ENCODE results near the gene MNT.

The MNT gene

DNA sequence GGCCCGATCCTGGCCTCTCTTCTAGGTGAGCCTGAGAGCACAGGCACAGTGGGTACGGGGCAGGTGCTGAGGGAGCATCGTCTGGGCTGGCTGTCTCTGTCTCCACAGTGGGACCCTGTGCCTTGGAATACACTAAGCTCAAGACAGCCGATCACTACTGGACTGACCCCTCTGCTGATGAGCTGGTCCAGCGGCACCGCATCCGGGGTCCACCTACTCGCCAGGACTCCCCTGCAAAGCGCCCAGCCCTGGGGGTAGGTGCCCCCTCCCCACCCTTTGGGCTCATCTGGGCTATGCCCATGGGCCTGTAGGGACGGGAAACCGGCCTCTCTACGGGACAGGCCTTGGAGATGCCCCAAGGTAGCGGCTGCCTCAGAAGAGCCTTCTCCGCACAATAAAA is 38.0 kb downstream of the MNT start:
- no peak for DNase-seq (ENCODE audit: low read depth in 2 of 2)

DNA sequence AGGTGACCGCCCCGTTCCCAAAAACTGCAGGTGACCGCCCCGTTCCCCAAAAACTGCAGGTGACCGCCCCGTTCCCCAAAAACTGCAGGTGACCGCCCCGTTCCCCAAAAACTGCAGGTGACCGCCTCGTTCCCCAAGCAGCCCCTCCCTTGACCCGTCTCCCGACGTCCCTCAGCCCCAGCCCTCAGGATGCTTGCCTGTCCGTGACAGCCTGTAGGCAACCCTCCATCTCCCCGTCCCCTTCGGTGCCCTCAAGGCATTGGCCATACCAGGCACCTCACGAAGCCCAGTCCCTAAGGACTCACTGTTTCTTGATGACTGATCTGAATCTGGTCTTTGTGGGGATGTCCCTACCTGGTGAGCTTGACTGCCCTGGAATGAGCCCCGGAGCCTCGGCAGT is 38.4 kb downstream of the MNT start:
- no peak for DNase-seq (ENCODE audit: low read depth in 2 of 2)

DNA sequence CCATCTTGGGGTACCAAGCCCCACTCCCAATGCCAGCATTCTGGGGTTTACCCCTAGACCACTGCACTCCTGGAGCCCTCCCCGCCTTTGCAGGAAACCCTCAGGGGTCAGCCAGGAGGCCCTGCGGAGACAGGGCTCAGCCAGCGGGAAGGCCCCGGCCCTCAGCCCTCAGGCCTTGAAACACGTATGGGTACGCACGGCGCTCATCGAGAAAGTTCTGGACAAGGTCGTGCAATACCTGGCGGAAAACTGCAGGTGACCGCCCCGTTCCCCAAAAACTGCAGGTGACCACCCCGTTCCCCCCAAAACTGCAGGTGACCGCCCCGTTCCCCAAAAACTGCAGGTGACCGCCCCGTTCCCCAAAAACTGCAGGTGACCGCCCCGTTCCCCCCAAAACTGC is 38.8 kb downstream of the MNT start:
- DNase-seq (ENCODE audit: low read depth in 2 of 2): no peak

DNA sequence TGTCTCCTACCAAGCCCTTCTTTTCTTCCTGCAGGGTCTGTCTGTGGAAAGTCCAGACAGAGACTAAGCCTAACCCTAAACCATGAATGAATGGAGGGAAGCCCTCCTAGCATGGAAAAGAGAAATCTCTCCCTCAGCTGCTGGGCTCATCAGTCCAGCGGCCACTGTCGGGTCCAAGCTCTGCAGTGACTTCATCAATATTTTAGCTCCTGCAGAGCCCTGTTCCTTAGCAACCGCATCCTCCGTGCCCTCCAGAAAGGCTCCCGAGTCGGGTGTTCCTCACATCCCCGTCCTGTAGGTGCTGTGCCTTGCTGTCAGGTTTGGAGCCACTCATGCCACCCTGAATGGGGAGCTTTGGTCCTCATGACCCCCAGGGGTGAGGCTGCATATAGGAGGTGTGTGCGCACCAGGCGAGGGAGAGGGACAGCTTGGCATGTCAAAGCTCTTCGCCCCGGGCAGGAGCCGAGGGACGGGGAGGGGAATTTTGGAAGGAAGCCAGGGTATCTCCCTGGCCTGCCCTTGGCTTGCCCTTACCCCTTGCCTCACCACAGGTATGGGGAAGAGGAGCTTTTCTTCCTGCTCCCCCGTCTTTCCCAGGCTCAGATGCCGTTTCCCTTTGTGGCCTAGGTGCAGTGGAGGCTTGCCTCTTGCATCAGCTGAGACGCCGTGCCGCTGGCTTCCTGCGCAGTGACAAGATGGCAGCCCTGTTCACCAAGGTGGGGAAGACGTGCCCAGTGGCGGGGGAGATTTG is 39.7 kb downstream of the MNT start:
- no peak for DNase-seq (ENCODE audit: low read depth in 2 of 2)

DNA sequence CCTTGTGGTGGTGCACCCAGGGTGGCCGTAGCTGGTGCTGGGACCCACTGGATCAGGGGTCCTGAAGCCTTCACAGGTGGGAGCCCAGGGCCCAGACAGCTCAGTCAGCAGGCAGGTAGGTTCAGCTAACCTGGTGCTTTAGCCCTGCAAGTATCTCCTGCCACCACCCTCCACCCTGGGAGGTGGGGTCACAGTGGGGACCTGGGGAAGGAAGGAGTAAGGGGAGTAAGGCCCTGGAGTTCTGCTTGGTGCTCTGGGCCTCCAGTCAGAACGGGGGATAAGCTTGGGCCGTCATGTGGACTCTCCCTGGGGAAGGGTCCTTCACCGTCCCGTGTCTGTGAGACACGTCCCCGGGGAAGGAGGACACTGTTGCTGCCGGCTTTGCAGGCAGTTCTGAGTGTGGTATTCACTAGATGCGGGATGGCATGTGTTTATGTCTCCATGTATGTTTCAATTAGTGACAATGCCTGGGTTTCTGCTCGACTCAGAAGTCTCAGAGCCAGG is 42.9 kb downstream of the MNT start:
- no peak for DNase-seq (ENCODE audit: low read depth in 2 of 2)

DNA sequence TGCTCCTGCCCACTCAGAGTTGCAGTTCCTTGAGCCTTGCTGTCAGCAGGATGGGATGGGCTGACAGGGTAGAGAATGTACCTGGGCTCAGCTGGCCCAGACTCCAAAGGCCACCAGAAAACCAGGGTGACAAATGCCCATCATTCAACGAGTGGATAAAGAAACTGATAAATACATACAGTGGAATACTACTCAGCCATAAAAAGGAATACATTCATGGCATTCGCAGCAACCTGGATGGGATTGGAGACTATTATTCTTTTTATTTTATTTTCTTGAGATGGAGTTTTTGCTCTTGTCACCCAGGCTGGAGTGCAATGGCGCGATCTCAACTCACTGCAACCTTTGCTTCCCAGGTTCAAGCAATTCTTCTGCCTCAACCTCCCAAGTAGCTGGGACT is 43.6 kb downstream of the MNT start:
- no peak for DNase-seq (ENCODE audit: low read depth in 2 of 2)

DNA sequence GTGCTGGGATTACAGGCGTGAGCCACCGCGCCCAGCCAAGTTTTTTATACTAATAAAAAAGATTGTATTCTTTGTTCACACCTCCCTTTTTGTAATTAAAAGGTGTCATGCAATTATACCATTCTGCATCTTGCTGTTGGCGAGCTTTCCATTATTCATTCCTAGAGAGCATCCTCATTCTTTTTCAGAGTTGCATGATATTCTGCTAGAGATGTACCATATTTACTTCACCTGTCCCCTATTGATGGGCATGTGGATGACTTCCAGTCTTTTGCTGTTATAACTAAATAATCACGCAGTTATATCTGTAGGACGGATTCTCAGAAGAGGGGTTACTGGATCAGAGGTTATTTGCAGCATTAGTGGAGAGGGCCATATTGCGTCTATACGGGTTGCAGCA is 46.5 kb downstream of the MNT start:
- no peak for DNase-seq (ENCODE audit: low read depth in 2 of 2)

DNA sequence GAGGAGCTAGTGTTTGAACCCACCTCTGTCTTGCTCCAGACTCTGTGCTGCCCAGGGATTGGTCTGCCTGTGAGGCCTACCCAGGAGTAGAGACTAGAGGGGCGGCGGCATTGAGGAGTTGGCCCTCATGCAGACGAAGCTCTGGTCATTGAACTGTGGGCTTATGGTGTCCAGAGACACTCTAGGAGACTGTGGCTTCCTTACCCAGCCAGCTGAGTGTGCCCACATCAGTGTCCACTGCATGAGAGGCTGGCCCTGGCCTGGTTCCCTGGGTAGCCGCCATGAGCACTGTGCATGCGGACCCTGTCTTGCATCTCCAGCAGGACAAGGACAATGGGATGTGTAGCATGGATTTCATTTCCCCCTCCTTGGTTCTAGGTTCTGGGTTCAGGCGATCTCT is 49.6 kb downstream of the MNT start:
- no peak for DNase-seq (ENCODE audit: low read depth in 2 of 2)

DNA sequence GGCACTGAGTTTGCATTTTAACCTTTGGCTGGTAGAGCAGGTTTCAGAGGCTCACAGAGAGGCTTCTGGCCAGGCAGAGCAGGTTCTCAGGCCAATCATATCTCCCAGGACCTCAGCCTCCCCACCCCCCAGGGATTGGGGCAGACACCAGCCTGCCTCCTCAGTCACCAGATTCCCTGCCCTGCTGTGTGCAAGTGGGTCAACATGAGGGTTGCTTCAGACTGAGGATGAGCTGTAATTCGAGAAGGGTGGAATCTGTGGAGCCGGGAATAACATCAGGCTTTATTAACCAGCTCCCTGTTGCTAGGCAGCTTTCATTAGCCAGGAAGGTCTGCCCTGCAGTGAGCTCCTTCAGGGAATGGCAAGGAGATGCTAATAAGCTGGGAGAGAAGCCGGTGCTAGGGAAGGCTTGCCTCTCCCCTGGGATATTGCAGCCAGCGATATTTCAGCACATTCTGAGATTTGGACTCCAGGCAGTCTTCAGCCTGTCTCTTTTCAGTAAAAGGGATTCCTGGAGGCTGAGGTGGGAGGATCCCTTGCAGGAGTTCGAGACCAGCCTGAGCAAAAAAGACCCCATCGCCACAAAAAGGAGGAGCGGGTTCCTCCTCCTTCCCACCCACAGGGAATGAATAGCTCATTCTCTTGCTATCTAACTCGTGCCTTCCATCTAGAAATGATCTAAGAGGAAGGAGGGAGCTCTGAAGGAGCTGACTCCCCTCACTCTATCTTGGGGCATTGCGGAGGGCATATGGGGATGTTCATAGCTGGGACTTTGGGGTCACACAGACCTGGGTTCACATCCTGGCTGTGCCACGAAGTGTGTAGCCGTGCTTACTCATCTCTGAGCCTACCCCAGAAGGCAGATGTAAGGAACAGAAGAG is 52.8 kb downstream of the MNT start:
- DNase-seq (ENCODE audit: low read depth in 2 of 2): no peak

DNA sequence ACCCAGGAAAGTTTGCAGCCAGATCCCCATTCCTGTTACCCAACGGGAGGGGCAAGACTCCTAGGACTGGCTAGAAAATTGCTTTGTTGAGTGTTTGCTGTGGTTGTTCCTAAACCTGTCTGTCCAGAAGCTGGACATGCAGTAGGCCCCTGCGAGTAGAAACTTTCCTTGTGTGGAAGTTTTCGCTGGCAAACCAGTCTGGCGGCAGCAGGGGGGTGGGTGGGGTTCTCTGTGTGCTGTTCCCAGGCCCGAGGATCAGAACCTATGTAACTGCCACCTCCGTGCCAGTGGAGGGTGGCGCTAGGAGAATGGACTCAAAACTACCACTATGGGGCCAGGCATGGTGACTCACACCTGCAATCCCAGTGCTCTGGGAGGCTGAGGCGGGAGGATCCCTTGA is 54.4 kb downstream of the MNT start:
- no peak for DNase-seq (ENCODE audit: low read depth in 2 of 2)

DNA sequence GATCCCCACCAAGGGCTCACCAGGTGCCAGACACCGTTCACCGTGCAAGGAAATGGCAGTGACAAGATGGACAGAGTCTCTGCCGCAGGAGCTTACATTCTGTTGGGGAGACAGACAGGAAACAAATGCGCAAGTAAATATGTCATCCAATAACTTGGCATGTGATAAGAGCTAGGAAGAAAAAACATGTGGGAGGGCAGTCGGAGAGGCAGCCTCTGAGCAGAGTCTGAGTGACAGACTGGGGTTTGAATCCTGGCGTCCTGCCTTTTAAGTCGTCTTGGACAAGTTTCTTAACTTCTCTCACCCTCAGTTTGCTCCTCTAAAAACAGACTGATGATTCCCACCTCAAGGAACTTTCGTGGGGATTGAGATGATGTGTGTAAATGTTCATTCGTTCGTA is 56.3 kb downstream of the MNT start:
- no peak for DNase-seq (ENCODE audit: low read depth in 2 of 2)

DNA sequence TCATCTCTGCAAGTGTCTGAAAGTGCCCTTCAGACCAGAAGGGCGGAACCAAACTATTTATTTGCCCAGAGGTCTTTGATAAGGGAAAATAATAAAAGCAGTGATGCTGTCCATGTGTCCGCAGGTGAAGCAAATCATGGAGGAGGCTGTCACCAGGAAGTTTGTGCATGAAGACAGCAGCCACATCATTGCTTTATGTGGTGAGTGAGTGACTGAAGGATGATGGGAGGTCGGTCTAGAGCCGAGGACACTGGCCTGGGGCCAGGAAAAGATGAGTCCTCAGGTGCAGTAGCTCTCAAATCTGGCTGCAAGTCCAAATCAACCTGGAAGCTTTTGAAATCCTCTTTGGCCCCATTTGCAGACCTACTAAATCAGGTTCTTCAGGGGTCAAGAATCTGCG is 57.4 kb downstream of the MNT start:
- DNase-seq (ENCODE audit: low read depth in 2 of 2): peak; percentile 15 to 34

DNA sequence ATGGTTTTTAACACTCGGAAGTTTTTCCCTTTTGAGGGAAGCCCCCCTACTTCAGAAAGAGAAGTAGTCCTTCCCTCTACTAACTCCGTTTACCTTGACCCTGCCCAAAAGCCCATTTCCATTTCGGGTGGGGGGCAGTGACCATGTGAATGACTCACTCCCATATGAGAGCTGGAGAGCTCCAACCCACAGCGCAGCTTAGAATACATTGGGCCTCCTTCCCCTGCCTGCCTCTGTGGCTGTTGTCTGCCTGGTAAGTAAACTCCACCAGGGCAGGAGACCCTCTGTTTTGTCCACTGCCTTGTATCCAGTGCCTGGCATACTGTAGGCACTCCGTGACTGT is 62.6 kb downstream of the MNT start:
- no peak for DNase-seq (ENCODE audit: low read depth in 2 of 2)

DNA sequence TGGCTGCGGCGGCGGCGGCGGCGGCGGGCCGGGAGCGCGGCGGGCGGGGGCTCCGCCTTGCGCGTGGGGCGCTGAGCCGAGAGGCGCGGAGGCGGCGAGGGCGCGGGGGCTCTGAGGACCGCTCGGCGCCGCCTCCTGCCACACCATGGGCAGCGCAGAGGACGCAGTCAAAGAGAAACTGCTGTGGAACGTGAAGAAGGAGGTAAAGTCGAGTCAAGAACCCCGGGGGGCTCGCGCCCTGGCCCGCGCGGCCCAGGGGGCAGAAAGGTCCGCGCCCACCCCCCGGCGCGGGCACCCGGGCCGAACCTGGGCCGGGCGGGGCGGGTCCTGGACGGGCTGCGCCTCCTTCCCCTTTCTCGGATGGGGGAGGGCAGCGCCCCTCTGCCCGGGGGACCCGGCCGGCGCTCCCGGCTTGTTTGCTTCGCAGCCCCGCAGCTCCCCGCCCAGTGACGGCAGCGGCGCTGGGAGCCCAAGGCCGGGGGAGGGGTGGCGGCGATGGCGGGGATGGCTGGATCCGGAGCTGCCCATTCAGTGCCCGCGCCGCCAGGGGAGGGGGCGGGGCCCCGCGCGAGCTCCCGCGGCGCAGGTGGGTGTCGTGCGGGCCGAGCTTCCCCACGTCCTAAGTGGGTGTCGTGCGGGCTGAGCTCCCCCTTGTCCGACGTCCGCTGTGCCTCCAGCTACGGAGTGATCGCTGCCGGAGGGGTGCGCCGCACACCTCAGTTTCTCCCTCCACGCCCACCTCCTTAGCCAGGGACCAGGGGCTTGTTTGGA is 63.1 kb downstream of the MNT start:
- DNase-seq (ENCODE audit: low read depth in 2 of 2): peak; percentile 37 to 52

DNA sequence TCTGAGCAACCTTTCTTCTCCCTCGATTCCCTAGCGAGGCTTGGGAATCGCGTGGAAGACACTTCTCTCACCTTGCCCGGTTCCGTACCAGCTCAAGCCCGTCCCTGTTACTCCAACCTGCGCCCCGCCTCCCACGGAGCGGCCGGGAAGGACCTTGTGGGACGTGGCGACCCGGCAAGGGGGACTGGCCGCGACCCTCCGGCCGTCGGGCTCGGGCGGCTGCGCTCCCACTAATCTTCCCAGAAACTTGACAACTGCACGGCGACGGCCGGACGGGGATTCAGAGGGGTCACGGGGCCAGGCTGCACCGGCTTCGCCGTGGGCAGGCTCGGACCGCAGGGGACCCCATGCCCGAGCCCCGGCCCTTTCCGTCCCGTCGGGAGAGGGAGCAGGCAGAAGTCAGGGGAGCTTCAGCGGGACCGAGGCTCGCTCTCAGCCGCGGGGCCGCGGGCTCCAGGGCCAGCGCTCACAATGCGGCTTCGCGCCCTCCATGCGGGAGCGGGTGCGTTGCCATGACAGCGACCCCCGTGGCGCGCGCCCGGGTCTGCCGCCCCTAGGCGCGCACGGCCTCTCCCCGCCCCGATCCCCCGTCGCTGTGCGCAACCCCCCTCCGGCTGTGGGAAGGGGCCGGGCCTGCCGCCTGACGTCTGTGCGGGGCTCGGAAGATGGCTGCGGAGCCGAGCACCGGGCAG is 63.9 kb downstream of the MNT start, which contains the start of gene SGSM2:
Gene SGSM2, plus strand, starts transcription at position 650 of the 692 bp plus-strand sequence. CDS start 188 bp downstream, outside the sequence.
- DNase-seq (ENCODE audit: low read depth in 2 of 2): peak; percentile 47 to 49

DNA sequence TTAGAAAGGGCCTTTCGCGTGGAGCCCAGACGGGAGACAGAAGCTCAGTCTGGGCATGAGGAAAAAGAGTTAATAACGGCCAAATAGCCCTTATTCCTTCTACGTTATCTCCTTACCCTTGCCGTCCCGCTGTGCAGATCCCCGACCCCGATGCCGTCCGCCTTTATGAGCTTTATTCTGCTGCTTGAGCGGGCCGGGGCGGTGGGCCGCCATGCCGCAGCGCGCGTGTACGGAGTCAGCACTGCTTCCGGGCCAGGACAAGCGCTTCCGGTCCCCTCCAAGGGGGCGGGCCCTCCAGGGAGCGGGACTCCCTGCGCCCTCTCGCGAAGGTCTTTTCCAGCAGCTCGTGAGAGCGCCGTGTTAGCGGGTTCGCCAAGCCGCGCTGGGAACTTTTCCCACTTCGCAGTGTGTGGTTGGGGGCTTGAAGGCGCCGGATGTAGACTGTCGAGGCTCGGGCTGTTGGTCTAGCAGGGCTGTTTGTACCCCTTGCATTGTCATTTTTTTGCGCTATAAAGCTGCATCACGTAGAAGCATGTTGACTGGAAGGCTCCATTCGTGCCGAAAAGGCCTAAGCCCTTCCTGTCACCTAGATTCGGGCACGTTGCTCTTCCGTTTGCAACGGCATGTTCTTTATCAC is 64.5 kb downstream of the MNT start, which contains the start of gene TSR1:
Gene TSR1, minus strand, starts transcription at position 243 of the 637 bp plus-strand sequence. Its CDS starts 30 bp downstream, at position 213.
- peak; percentile 82 to 90 for DNase-seq (ENCODE audit: low read depth in 2 of 2)

DNA sequence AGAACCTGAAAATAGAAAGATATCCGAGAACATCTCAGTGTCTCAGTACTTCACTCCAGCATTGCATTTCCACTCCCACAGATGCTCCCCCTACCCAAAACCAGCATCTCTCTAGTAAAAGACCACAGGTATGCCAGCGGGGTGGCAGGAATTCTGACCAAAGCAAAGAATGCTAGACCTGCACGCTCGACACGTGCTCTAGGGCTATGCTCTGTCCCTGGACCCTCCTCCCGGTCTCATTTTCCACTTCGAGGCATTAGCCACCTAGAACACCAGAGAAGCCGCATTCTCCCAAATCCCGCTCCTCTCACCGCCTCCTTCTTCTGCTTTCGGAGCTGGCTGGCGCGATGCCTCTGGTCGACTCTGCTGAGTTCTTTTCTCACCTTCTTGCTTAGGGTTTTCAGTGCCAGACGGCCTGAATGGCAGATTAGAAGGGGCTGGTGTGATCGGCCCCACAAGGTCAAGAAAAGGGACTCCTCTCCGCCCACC is 65.1 kb downstream of the MNT start:
- no peak for DNase-seq (ENCODE audit: low read depth in 2 of 2)

All from stimulated activated CD4-positive, alpha-beta T cell treated with anti-CD3 and anti-CD28 coated beads, Interleukin-4, amount 100 ng/mL, for 48 hours (primary cell).